Smooth muscle cell (in vitro differentiated cells): Measurements from ENCODE around the gene WDR33. TPM values are rescaled to one million over a fixed set of nuclear protein-coding genes. Genes with fewer than 3 reads are reported as not detected.

ENCODE experiments used
- DNase-seq: peaks from one replicate; lab custom pipeline; 2025; ENCODE audit not compliant: unreplicated experiment; lab: John Stamatoyannopoulos, UW
- H2AFZ ChIP-seq: fragments of 200-600 bp; sonication (generic); 2 replicates; pipeline ENCODE4 v1.6.0; 2016; ENCODE audit warnings: antibody characterized with exemption, low read depth, mild to moderate bottlenecking
- H3F3A ChIP-seq: fragments of 200-600 bp; sonication (generic); 2 replicates; pipeline ENCODE4 v1.6.0; 2017; ENCODE audit warnings: antibody characterized with exemption, low read depth
- H3K27ac ChIP-seq: fragments of 200-600 bp; sonication (generic); 2 replicates; pipeline ENCODE4 v1.5.1; 2016; ENCODE audit warnings: low read depth, mild to moderate bottlenecking
- H3K27me3 ChIP-seq: fragments of 200-600 bp; sonication (generic); 2 replicates; pipeline ENCODE4 v1.6.1; 2016; ENCODE audit warnings: low read depth, mild to moderate bottlenecking
- H3K36me3 ChIP-seq: fragments of 200-600 bp; sonication (generic); 2 replicates; pipeline ENCODE4 v1.5.1; 2016; ENCODE audit warnings: low read depth
- H3K4me1 ChIP-seq: fragments of 200-600 bp; sonication (generic); 2 replicates; pipeline ENCODE4 v1.5.1; 2016; ENCODE audit warnings: low read depth
- H3K4me2 ChIP-seq: fragments of 200-600 bp; sonication (generic); 2 replicates; pipeline ENCODE4 v1.6.0; 2016; ENCODE audit warnings: mild to moderate bottlenecking
- H3K4me3 ChIP-seq: fragments of 200-600 bp; sonication (generic); 2 replicates; pipeline ENCODE4 v1.5.1; 2016; ENCODE audit warnings: mild to moderate bottlenecking
- H3K79me2 ChIP-seq: fragments of 200-600 bp; sonication (generic); 2 replicates; pipeline ENCODE4 v1.6.0; 2016; ENCODE audit warnings: low read depth, mild to moderate bottlenecking
- H3K9ac ChIP-seq: fragments of 200-600 bp; sonication (generic); 2 replicates; pipeline ENCODE4 v1.6.0; 2016; ENCODE audit warnings: low read depth
- H3K9me3 ChIP-seq: fragments of 200-600 bp; sonication (generic); replicated peaks from 2 replicates; pipeline ENCODE4 v1.5.1; 2016; ENCODE audit warnings: low read depth
- H4K20me1 ChIP-seq: fragments of 200-600 bp; sonication (generic); 2 replicates; pipeline ENCODE4 v1.6.0; 2016; ENCODE audit warnings: low read depth
- WGBS: methylation state at CpG from one replicate; pipeline ENCODE4 v1.1.7; 2016; ENCODE audit warnings: low lambda C conversion rate; 5-methylcytosine and 5-hydroxymethylcytosine counted together
- polyA plus RNA-seq: library from polyadenylated mRNA; unstranded; fragments of >200 nt; fragmentation: Nextera tagmentation; extraction: Ambion mirVana; gene quantifications from 2 replicates; pipeline ENCODE4 v1.2.1, GENCODE V29; 2016
- total RNA-seq: library from RNA; depleted of rRNA; stranded (reverse); fragments of >200 nt; gene quantifications from 2 replicates; pipeline ENCODE4 v1.2.3, GENCODE V29; 2014
- TF ChIP-seq, protein P1 (sequence below): fragments of 200-600 bp; sonication (generic); IDR thresholded peaks from 2 replicates; pipeline ENCODE4 v1.5.1; 2017; ENCODE audit warnings: borderline replicate concordance, mild to moderate bottlenecking, antibody characterized with exemption; ENCODE audit not compliant: insufficient read depth, poor library complexity, severe bottlenecking

Gene WDR33
- total and polyA plus RNA-seq, 2 experiments from 2014 or later, result 30.4 to 43.3 TPM

DNA sequence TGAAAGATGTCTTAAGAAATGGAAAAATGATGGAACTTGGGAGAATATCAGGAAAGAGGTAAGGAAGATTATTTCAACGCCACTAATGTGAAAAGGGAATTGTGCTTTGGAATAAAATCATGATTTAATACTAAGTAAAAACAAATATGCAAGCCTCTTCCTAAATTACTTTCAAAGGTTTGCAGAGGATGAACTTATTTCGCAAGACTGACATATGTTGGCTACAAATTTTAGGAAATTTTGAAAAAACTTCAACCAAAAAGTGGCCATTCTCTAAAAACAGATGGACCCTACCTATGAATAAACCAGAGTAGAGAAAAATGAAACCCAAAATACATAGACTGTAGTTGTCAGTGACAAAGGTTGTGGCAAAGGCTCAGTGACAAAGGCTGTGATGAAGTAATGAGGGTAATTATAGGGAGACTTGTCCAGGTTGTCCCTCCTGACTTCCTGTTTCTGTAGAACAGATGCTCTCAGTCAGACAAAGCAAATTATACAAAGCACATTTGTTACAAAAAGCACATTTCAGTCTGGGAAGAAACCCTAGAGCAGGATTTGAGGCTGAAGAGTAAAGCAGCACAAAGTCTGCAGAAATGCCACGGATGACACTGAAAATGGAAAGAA, 70.2 kb downstream of the WDR33 start:
- no peak for DNase-seq
- Histone ChIP-seq H3K4me1 (no peaks in the 10 kb centered on the region), H3K4me3 (no peak overlapping the region), H3K9ac (no peak overlapping the region), H3K27ac (no peak overlapping the region), H3K4me2 (no peak overlapping the region), H4K20me1 (peaks cover 7% of the 10 kb centered on the region), H3K27me3 (no peaks in the 10 kb centered on the region), H3K79me2 (no peaks in the 10 kb centered on the region), H2AFZ (no peak overlapping the region), H3F3A (no peaks in the 10 kb centered on the region), H3K36me3 (peaks cover 10% of the 10 kb centered on the region), H3K9me3 (no peaks in the 10 kb centered on the region)
- TF ChIP-seq, protein P1, sequence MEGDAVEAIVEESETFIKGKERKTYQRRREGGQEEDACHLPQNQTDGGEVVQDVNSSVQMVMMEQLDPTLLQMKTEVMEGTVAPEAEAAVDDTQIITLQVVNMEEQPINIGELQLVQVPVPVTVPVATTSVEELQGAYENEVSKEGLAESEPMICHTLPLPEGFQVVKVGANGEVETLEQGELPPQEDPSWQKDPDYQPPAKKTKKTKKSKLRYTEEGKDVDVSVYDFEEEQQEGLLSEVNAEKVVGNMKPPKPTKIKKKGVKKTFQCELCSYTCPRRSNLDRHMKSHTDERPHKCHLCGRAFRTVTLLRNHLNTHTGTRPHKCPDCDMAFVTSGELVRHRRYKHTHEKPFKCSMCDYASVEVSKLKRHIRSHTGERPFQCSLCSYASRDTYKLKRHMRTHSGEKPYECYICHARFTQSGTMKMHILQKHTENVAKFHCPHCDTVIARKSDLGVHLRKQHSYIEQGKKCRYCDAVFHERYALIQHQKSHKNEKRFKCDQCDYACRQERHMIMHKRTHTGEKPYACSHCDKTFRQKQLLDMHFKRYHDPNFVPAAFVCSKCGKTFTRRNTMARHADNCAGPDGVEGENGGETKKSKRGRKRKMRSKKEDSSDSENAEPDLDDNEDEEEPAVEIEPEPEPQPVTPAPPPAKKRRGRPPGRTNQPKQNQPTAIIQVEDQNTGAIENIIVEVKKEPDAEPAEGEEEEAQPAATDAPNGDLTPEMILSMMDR, result no peak
- 98% methylated on average over 3 of the region's 3 CpGs for WGBS

DNA sequence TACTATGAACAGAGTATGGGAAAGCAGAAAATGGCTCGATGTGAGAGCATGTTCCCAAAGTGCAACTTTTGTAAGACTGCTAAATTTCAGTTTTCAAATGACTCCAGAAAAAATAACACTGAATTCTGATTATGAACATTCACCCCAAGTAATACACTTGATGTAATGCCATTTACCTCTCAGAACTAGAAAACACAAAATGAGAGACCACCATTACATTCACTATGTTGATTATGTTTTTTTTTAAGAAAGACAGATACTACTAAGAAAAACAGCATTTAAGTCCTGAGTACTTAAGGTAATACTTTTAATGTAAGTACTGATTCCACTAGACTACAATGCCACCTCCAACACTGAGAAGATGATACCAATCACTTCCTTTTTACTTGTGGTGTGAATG, 71.2 kb downstream of the WDR33 start:
- Histone ChIP-seq H3K4me1 (no peaks in the 10 kb centered on the region), H3K9ac (no peak overlapping the region), H3K4me2 (no peak overlapping the region), H3K9me3 (no peaks in the 10 kb centered on the region), H3K4me3 (no peak overlapping the region), H3F3A (no peaks in the 10 kb centered on the region), H2AFZ (no peak overlapping the region), H3K79me2 (no peaks in the 10 kb centered on the region), H3K27me3 (no peaks in the 10 kb centered on the region), H3K36me3 (peaks cover 10% of the 10 kb centered on the region), H3K27ac (no peak overlapping the region), H4K20me1 (peaks cover 11% of the 10 kb centered on the region)
- WGBS, result 100% methylated on average over 1 of the region's 1 CpG
- TF ChIP-seq, protein P1, result no peak
- no peak for DNase-seq

GRCh38 chr2:127737892-127738291, 73.1 kb downstream of the WDR33 start:
- Histone ChIP-seq H3K27ac (no peak overlapping the region), H2AFZ (no peak overlapping the region), H3K4me1 (no peaks in the 10 kb centered on the region), H3K36me3 (peaks cover 3% of the 10 kb centered on the region), H3K27me3 (no peaks in the 10 kb centered on the region), H3K9me3 (no peaks in the 10 kb centered on the region), H3K9ac (no peak overlapping the region), H3K4me3 (no peak overlapping the region), H4K20me1 (peaks cover 11% of the 10 kb centered on the region), H3F3A (no peaks in the 10 kb centered on the region), H3K4me2 (no peak overlapping the region), H3K79me2 (no peaks in the 10 kb centered on the region)
- no peak for DNase-seq
- WGBS, result 100% methylated on average over 1 of the region's 1 CpG
- TF ChIP-seq, protein P1, result no peak

- Histone ChIP-seq H3K9me3 (no peaks in the 10 kb centered on the region), H3K36me3 (peaks cover 3% of the 10 kb centered on the region), H3K4me2 (no peak overlapping the region), H3K79me2 (no peaks in the 10 kb centered on the region), H2AFZ (no peak overlapping the region), H3K9ac (no peak overlapping the region), H3F3A (no peaks in the 10 kb centered on the region), H3K27ac (no peak overlapping the region), H4K20me1 (peaks cover 11% of the 10 kb centered on the region), H3K4me3 (no peak overlapping the region), H3K27me3 (no peaks in the 10 kb centered on the region), H3K4me1 (no peaks in the 10 kb centered on the region)
- DNase-seq, result no peak
- WGBS, result 97% methylated on average over 3 of the region's 3 CpGs
- TF ChIP-seq, protein P1, result no peak
Measured at GRCh38 chr2:127735537-127736399, 75.2 kb downstream of the WDR33 start.
